ENCODE results near the gene TBC1D9.
A peak's percentile ranks its signal among the peaks of the same experiment; 100 is the strongest.

The TBC1D9 gene

DNA sequence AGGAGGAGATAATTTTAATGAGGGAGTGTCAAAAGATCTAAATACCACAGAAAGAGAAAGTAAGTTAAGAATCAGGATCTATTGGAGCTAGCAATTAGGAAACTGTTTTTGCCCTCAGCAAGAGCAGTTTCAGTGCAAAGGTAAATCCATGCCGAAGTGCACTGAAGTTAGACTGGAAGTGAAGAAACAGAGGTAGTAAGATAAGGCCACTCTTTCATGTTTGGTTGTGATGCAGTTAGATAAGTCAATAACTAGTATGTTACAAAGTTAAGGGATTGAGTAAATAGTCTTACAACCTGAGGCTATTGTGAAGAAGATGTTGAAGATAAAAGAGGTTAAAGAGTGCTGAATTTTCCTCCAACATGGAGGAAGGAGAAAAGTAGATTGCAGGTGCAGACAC is 140.7 kb downstream of the TBC1D9 start:
- H3K4me3 ChIP-seq (ENCODE audit: low read depth, low read length): no peak overlapping the region
- no peak for DNase-seq (ENCODE audit: low read depth)
- TF ChIP-seq, protein P1, sequence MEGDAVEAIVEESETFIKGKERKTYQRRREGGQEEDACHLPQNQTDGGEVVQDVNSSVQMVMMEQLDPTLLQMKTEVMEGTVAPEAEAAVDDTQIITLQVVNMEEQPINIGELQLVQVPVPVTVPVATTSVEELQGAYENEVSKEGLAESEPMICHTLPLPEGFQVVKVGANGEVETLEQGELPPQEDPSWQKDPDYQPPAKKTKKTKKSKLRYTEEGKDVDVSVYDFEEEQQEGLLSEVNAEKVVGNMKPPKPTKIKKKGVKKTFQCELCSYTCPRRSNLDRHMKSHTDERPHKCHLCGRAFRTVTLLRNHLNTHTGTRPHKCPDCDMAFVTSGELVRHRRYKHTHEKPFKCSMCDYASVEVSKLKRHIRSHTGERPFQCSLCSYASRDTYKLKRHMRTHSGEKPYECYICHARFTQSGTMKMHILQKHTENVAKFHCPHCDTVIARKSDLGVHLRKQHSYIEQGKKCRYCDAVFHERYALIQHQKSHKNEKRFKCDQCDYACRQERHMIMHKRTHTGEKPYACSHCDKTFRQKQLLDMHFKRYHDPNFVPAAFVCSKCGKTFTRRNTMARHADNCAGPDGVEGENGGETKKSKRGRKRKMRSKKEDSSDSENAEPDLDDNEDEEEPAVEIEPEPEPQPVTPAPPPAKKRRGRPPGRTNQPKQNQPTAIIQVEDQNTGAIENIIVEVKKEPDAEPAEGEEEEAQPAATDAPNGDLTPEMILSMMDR (IDR thresholded peaks at IDR 0.05; ENCODE audit: control insufficient read depth, extremely low read depth, insufficient read depth): no peak

DNA sequence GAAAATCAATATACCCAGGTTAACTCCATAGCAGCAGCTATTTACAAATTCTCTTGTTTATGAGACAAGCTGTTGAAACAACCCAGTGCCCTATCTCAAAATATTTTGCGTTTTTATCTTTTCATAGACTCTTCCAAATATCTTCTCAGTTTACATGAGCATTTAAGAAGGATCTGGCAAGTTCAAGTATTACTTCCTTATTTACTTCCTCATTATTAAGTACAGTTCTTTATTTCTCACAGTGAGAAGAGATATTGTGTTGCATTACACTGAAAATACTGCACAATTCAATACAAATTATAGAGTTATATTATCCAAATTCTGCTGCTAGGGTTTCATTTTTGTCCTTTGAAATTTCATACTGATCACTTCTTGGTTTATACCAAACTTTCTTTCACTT is 143.8 kb downstream of the TBC1D9 start:
- H3K4me3 ChIP-seq (ENCODE audit: low read depth, low read length): no peak overlapping the region
- TF ChIP-seq, protein P1 (IDR thresholded peaks at IDR 0.05; ENCODE audit: control insufficient read depth, extremely low read depth, insufficient read depth): no peak
- no peak for DNase-seq (ENCODE audit: low read depth)

DNA sequence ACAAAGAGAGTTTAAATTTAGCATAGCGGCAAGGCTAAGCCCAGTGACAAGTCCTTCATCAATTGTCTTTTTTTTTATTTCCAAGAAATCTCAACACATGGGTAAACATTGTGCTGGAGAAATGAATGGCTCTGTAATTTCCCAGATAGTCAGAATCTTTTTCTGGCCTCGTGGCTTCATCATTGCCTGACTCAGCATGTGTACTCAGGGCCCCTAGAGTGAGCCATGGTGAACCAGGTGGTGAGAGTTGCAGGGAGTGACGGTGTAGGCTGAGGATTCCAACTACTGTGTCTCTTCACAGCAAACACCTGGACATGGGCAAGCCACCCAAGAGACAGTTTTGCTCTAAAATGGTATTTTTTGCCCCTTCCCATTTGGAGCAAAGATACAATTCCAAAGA is 144.3 kb downstream of the TBC1D9 start:
- H3K4me3 ChIP-seq (ENCODE audit: low read depth, low read length): no peak overlapping the region
- TF ChIP-seq, protein P1 (IDR thresholded peaks at IDR 0.05; ENCODE audit: control insufficient read depth, extremely low read depth, insufficient read depth): no peak
- DNase-seq (ENCODE audit: low read depth): no peak

DNA sequence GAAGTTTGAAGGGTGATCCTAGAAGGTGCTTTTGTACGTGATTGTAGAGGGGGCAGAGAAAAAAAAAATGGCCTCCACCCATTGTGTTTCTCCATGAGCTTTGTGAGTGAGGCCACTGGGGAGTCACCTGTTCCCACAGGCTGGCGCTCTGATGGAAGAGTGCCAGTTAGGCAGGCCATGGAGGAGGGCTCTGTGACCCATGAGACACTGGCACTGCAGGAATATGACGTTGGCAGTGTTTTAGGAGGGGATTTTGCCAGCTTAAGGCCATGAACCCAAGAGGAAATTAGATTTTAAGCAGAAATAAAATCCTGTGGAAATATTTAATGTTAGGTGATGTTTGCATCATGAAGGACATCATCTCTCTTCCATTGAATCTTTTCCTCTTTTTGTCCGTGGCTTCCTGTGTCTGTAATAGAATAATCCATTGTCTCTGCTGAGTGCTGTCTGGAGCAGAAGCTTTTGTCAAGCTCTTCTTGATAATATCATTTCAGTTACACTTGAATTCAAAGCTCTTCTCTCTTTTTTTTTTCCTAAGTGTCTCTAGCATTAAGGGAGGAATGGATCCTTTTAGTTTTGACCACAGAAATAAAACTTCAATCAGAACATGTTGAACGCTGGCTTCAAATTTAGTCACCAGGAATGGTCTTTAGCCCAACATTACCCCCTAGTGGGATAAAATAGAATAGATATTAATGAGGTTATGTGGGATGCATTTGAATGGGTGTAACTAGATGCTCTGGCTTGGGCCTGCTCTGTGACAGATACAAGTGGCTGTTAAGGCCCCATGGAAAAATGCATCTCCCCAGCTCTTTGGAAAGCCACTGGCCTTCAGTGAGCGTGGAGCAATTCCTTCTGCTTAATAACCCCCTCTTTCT is 146.4 kb downstream of the TBC1D9 start:
- H3K4me3 ChIP-seq (ENCODE audit: low read depth, low read length): no peak overlapping the region
- TF ChIP-seq, protein P1 (IDR thresholded peaks at IDR 0.05; ENCODE audit: control insufficient read depth, extremely low read depth, insufficient read depth): peak; percentile 64
- DNase-seq (ENCODE audit: low read depth): peak; percentile 31

DNA sequence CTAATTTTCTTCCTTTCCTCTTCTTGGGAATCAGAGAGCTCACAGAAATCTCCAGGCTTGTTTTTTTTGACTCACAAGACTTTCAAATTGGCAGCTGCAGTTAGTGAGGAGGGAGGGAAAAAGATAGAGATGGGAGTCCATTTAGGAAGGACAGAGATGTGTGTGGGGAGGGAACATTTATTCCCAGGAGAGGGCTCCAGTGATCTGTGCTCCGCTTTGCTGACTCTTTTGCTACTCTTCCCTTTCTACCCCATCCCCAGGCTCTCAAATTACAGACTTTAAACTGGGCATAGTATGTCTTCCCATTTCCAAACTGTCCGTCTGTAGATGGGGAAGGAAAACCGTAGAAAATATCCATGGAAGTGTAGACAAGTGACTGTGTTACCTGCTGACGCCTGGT is 148.3 kb downstream of the TBC1D9 start:
- no peak overlapping the region for H3K4me3 ChIP-seq (ENCODE audit: low read depth, low read length)
- TF ChIP-seq, protein P1 (IDR thresholded peaks at IDR 0.05; ENCODE audit: control insufficient read depth, extremely low read depth, insufficient read depth): no peak
- DNase-seq (ENCODE audit: low read depth): no peak

DNA sequence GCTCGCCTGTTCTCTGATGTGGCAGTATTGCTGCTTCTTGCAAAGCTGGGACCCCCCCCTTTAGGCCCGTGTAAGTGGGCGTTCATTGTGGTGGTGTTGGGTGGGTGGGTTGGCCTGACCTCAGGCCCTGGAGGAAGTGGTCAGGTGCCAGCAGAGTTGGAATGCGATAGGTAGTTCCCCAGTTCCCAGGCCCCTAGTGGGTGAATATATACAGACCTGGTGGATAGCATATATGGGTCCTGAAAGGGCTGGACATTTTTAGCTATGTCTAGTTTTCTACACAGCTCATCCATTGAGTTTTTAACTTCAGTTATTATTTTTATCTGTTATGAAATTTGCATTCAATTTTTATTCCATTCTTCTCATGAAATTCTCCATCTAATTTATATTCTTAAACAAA is 151.6 kb downstream of the TBC1D9 start:
- TF ChIP-seq, protein P1 (IDR thresholded peaks at IDR 0.05; ENCODE audit: control insufficient read depth, extremely low read depth, insufficient read depth): no peak
- no peak overlapping the region for H3K4me3 ChIP-seq (ENCODE audit: low read depth, low read length)
- DNase-seq (ENCODE audit: low read depth): no peak

DNA sequence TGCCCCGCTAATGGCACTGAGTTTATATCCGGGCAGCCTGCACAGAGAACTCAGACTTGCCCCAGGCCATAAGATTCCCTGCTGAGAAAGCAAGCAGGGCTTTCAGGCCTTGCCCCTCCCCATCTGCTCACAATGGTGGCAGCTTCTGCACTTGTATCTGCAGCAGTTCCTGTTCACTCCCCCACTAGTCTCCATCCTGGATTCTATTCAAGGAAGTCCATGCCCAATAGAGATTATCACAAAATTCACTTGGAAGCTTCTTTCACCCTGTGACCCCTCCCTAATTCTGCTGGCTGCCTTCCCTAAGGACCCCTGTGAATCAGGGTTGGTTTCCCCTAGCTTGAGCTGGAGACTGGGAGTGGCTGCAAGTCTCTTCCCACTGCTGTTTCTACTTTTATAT is 152.9 kb downstream of the TBC1D9 start:
- DNase-seq (ENCODE audit: low read depth): no peak
- TF ChIP-seq, protein P1 (IDR thresholded peaks at IDR 0.05; ENCODE audit: control insufficient read depth, extremely low read depth, insufficient read depth): no peak
- H3K4me3 ChIP-seq (ENCODE audit: low read depth, low read length): no peak overlapping the region

Data from LNCaP clone FGC (cell line).